ENCODE measurements around the gene FOSB. TPM values are rescaled to one million over a fixed set of nuclear protein-coding genes. Genes with fewer than 3 reads are reported as not detected.
A peak's percentile ranks its signal among the peaks of the same experiment; 100 is the strongest.

Gene FOSB
- total RNA-seq, 1 experiment from 2014 or later, result 2.3 TPM

DNA sequence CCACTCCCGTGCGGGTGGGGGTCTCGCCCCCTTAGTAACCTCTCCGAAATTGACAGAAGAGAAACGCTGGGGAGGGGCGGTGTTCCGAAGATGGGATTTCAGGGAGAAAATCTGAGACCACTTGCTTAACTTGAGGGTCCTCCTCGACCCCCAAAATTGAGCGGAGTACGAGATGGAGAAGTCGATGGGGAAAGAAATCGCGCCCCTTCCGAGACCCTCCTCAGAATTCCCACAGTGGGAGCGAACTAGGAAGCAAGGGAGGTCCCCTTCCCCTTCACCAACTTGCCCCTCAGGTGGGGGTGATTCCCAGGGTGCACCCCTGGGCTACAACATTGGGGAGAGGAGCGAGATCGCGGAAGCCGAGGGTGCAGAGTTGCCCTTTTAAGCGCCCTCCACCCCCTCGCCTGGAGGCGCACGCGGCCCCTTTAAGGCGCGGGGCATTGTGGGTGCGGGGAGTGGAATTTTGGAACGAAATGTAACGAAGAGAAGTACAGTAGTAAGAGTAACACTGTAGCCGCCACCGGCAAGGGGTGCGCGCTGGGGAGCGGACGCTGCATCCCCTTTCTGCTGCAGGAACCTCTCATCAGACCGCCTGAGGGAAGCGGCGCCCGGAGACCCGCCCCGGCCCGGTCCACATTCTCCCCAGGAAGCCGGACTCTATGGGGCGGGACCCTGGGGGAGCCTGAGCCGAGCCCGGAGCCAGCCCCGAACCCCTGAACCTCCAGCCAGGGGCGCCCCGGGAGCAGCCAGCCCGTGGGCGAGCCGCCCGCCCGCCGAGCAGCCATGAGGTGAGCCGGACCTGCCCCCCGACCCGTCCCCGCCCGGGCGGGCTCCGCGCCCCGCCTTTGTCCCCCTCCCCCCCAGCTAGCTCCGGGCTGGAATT, 39.4 kb downstream of the FOSB start, which contains the start of gene VASP:
Gene VASP (plus strand): TSS at position 491 of the 883 bp plus-strand sequence. CDS start 293 bp downstream, at position 784.
- no peaks in the 10 kb centered on the region for H3K36me3 Mint-ChIP-seq
- H3K4me1 Mint-ChIP-seq, result peaks cover 31% of the 10 kb centered on the region
- H3K9me3 Mint-ChIP-seq, result no peaks in the 10 kb centered on the region
- H3K4me3 Mint-ChIP-seq, result peak within 1 kb of the TSS; percentile 91
- H3K27ac Mint-ChIP-seq, result peak within 1 kb of the TSS; percentile 93
- ATAC-seq (peak; percentile 39), DNase-seq (ENCODE audit: low spot score) (peak; percentile 89)
- POLR2A ChIA-PET, result interaction anchor here (1.9 kb wide), 1 partner anchor 9 kb away, joined by 33 read pairs; the partner anchor contains the start of genes PPM1N and RTN2
- CTCF ChIA-PET, result interaction anchor here (0.9 to 1.8 kb wide), 10 partner anchors 8 to 136 kb away, joined by 3 to 10 read pairs (median 6); partner anchors contain the start of genes FOSB, PPM1N and RTN2
- H3K27me3 Mint-ChIP-seq (ENCODE audit: low read depth), result no peaks in the 10 kb centered on the region; the same call in 1 of the 2 replicates
- TF ChIP-seq, protein P1, sequence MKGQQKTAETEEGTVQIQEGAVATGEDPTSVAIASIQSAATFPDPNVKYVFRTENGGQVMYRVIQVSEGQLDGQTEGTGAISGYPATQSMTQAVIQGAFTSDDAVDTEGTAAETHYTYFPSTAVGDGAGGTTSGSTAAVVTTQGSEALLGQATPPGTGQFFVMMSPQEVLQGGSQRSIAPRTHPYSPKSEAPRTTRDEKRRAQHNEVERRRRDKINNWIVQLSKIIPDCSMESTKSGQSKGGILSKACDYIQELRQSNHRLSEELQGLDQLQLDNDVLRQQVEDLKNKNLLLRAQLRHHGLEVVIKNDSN (CRISPR knock-in tag; IDR thresholded peaks at IDR 0.05), result peak; percentile 52; the same call in 1 of the 2 replicates
- TF ChIP-seq GABPB1 (CRISPR knock-in tag; IDR thresholded peaks at IDR 0.05) (0 out of 2 replicates have a peak, but pooled peaks have one; percentile 32), HMGA2 (CRISPR knock-in tag; IDR thresholded peaks at IDR 0.05) (no peak), FOXK1 (CRISPR knock-in tag; IDR thresholded peaks at IDR 0.05) (peak; percentile 71; the same call in 1 of the 2 replicates), MYBL2 (CRISPR knock-in tag; IDR thresholded peaks at IDR 0.05) (0 out of 2 replicates have a peak, but pooled peaks have one; percentile 40), TEAD1 (CRISPR knock-in tag; IDR thresholded peaks at IDR 0.05) (peak; percentile 76), ZNF121 (CRISPR knock-in tag; IDR thresholded peaks at IDR 0.05) (no peak), RELA (CRISPR knock-in tag; IDR thresholded peaks at IDR 0.05; ENCODE audit: borderline replicate concordance) (no peak), ZNF416 (CRISPR knock-in tag; IDR thresholded peaks at IDR 0.05) (peak; percentile 73; the same call in 1 of the 2 replicates), ETV6 (CRISPR knock-in tag; IDR thresholded peaks at IDR 0.05) (peak; percentile 55; the same call in 1 of the 2 replicates), ZNF219 (CRISPR knock-in tag; IDR thresholded peaks at IDR 0.05; ENCODE audit: borderline replicate concordance) (0 out of 2 replicates have a peak, but pooled peaks have one; percentile 64), TEAD4 (CRISPR knock-in tag; IDR thresholded peaks at IDR 0.05) (0 out of 2 replicates have a peak, but pooled peaks have one; percentile 18), ZNF423 (CRISPR knock-in tag; IDR thresholded peaks at IDR 0.05) (peak; percentile 47; the same call in 1 of the 2 replicates), SP1 (CRISPR knock-in tag; conservative IDR thresholded peaks at IDR 0.05) (peak; percentile 68)
- TF ChIP-seq, protein P2, sequence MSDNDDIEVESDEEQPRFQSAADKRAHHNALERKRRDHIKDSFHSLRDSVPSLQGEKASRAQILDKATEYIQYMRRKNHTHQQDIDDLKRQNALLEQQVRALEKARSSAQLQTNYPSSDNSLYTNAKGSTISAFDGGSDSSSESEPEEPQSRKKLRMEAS (CRISPR knock-in tag; IDR thresholded peaks at IDR 0.05), result peak; percentile 84
- TF ChIP-seq, protein P3, sequence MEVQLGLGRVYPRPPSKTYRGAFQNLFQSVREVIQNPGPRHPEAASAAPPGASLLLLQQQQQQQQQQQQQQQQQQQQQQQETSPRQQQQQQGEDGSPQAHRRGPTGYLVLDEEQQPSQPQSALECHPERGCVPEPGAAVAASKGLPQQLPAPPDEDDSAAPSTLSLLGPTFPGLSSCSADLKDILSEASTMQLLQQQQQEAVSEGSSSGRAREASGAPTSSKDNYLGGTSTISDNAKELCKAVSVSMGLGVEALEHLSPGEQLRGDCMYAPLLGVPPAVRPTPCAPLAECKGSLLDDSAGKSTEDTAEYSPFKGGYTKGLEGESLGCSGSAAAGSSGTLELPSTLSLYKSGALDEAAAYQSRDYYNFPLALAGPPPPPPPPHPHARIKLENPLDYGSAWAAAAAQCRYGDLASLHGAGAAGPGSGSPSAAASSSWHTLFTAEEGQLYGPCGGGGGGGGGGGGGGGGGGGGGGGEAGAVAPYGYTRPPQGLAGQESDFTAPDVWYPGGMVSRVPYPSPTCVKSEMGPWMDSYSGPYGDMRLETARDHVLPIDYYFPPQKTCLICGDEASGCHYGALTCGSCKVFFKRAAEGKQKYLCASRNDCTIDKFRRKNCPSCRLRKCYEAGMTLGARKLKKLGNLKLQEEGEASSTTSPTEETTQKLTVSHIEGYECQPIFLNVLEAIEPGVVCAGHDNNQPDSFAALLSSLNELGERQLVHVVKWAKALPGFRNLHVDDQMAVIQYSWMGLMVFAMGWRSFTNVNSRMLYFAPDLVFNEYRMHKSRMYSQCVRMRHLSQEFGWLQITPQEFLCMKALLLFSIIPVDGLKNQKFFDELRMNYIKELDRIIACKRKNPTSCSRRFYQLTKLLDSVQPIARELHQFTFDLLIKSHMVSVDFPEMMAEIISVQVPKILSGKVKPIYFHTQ (CRISPR knock-in tag; IDR thresholded peaks at IDR 0.05), result no peak
- TF ChIP-seq, protein P4, sequence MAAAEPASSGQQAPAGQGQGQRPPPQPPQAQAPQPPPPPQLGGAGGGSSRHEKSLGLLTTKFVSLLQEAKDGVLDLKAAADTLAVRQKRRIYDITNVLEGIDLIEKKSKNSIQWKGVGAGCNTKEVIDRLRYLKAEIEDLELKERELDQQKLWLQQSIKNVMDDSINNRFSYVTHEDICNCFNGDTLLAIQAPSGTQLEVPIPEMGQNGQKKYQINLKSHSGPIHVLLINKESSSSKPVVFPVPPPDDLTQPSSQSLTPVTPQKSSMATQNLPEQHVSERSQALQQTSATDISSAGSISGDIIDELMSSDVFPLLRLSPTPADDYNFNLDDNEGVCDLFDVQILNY (CRISPR knock-in tag; IDR thresholded peaks at IDR 0.05), result no peak
- TF ChIP-seq, protein P5, sequence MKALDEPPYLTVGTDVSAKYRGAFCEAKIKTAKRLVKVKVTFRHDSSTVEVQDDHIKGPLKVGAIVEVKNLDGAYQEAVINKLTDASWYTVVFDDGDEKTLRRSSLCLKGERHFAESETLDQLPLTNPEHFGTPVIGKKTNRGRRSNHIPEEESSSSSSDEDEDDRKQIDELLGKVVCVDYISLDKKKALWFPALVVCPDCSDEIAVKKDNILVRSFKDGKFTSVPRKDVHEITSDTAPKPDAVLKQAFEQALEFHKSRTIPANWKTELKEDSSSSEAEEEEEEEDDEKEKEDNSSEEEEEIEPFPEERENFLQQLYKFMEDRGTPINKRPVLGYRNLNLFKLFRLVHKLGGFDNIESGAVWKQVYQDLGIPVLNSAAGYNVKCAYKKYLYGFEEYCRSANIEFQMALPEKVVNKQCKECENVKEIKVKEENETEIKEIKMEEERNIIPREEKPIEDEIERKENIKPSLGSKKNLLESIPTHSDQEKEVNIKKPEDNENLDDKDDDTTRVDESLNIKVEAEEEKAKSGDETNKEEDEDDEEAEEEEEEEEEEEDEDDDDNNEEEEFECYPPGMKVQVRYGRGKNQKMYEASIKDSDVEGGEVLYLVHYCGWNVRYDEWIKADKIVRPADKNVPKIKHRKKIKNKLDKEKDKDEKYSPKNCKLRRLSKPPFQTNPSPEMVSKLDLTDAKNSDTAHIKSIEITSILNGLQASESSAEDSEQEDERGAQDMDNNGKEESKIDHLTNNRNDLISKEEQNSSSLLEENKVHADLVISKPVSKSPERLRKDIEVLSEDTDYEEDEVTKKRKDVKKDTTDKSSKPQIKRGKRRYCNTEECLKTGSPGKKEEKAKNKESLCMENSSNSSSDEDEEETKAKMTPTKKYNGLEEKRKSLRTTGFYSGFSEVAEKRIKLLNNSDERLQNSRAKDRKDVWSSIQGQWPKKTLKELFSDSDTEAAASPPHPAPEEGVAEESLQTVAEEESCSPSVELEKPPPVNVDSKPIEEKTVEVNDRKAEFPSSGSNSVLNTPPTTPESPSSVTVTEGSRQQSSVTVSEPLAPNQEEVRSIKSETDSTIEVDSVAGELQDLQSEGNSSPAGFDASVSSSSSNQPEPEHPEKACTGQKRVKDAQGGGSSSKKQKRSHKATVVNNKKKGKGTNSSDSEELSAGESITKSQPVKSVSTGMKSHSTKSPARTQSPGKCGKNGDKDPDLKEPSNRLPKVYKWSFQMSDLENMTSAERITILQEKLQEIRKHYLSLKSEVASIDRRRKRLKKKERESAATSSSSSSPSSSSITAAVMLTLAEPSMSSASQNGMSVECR (CRISPR knock-in tag; IDR thresholded peaks at IDR 0.05; ENCODE audit: borderline replicate concordance), result peak; percentile 81; the same call in 1 of the 2 replicates
- TF ChIP-seq, protein P6, sequence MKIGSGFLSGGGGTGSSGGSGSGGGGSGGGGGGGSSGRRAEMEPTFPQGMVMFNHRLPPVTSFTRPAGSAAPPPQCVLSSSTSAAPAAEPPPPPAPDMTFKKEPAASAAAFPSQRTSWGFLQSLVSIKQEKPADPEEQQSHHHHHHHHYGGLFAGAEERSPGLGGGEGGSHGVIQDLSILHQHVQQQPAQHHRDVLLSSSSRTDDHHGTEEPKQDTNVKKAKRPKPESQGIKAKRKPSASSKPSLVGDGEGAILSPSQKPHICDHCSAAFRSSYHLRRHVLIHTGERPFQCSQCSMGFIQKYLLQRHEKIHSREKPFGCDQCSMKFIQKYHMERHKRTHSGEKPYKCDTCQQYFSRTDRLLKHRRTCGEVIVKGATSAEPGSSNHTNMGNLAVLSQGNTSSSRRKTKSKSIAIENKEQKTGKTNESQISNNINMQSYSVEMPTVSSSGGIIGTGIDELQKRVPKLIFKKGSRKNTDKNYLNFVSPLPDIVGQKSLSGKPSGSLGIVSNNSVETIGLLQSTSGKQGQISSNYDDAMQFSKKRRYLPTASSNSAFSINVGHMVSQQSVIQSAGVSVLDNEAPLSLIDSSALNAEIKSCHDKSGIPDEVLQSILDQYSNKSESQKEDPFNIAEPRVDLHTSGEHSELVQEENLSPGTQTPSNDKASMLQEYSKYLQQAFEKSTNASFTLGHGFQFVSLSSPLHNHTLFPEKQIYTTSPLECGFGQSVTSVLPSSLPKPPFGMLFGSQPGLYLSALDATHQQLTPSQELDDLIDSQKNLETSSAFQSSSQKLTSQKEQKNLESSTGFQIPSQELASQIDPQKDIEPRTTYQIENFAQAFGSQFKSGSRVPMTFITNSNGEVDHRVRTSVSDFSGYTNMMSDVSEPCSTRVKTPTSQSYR (CRISPR knock-in tag; IDR thresholded peaks at IDR 0.05), result peak; percentile 79; the same call in 1 of the 2 replicates
